ENCODE data around the gene TMX3. TPM values are rescaled to one million over a fixed set of nuclear protein-coding genes. Genes with fewer than 3 reads are reported as not detected.

TMX3 gene
- total RNA-seq, 1 donor from 2014 or later: 66.8 TPM

Other genes with a start within 250 kb of the TMX3 start
- 0.54 and 1.6 TPM in 2 replicates for gene CCDC102B, start 83.0 kb upstream of the TMX3 start, total RNA-seq

Measured in kidney epithelial cell (primary cell).